Activated naive CD8-positive, alpha-beta T cell treated with anti-CD3 and anti-CD28 coated beads, Interleukin-2, amount 50 U/mL, for 16 hours (primary cell): ENCODE measurements around the gene FAS.

Experiments used
- DNase-seq: peaks from one replicate; pipeline ENCODE4 v3.0.0-alpha.2; 2020; ENCODE audit warnings: low read depth, low spot score

The FAS gene

GRCh38 chr10:88990384-88991160 is at the start of gene FAS:
TSS of gene FAS (plus strand) at chr10:88990798. CDS start at chr10:88990877, 79 bp downstream.
- peak; percentile 43 for DNase-seq

- DNase-seq: no peak
Observed at GRCh38 chr10:88941026-88941425, 49.6 kb upstream of the FAS start.

GRCh38 chr10:88943778-88944177 is 46.8 kb upstream of the FAS start:
- DNase-seq: no peak

- no peak for DNase-seq
Observed at GRCh38 chr10:88944813-88945212, 45.8 kb upstream of the FAS start.

- DNase-seq: no peak
Observed at GRCh38 chr10:88946200-88946599, 44.4 kb upstream of the FAS start.

GRCh38 chr10:88946965-88947590 is 43.5 kb upstream of the FAS start:
- DNase-seq: no peak

GRCh38 chr10:88949051-88949450 is 41.5 kb upstream of the FAS start:
- DNase-seq: no peak

GRCh38 chr10:88949912-88950837 is 40.4 kb upstream of the FAS start:
- DNase-seq: no peak

- DNase-seq: no peak
Observed at GRCh38 chr10:88952647-88953111, 37.9 kb upstream of the FAS start, which contains the start of gene ACTA2. TSS of gene ACTA2 (minus strand) at chr10:88952773. CDS start at chr10:88948930, 3,843 bp downstream.

- DNase-seq: no peak
Observed at GRCh38 chr10:88953662-88954061, 36.9 kb upstream of the FAS start.

- no peak for DNase-seq
Observed at GRCh38 chr10:88954458-88955083, 36.0 kb upstream of the FAS start.

- no peak for DNase-seq
Observed at GRCh38 chr10:88957381-88957780, 33.2 kb upstream of the FAS start.

GRCh38 chr10:88958721-88959120 is 31.9 kb upstream of the FAS start:
- no peak for DNase-seq

GRCh38 chr10:88960802-88961201 is 29.8 kb upstream of the FAS start:
- no peak for DNase-seq

GRCh38 chr10:88961266-88961665 is 29.3 kb upstream of the FAS start:
- DNase-seq: no peak

- no peak for DNase-seq
Observed at GRCh38 chr10:88962336-88962735, 28.3 kb upstream of the FAS start.

- no peak for DNase-seq
Observed at GRCh38 chr10:88963318-88963717, 27.3 kb upstream of the FAS start.

GRCh38 chr10:88964360-88964759 is 26.2 kb upstream of the FAS start:
- no peak for DNase-seq

GRCh38 chr10:88964869-88965415 is 25.7 kb upstream of the FAS start:
- no peak for DNase-seq

- DNase-seq: no peak
Observed at GRCh38 chr10:88966797-88967196, 23.8 kb upstream of the FAS start.

GRCh38 chr10:88968391-88968790 is 22.2 kb upstream of the FAS start:
- no peak for DNase-seq
